ENCODE measurements around the gene PSMD2. TPM values are rescaled to one million over a fixed set of nuclear protein-coding genes. Genes with fewer than 3 reads are reported as not detected.
"Not testable (repeated sequence)": the region's sequence is repeated elsewhere in the genome, so short reads cannot be mapped to it uniquely, and the experiment has no call there.

PSMD2 gene
- total RNA-seq, 2 experiments from 2014 or later: 244 to 257 TPM

DNA sequence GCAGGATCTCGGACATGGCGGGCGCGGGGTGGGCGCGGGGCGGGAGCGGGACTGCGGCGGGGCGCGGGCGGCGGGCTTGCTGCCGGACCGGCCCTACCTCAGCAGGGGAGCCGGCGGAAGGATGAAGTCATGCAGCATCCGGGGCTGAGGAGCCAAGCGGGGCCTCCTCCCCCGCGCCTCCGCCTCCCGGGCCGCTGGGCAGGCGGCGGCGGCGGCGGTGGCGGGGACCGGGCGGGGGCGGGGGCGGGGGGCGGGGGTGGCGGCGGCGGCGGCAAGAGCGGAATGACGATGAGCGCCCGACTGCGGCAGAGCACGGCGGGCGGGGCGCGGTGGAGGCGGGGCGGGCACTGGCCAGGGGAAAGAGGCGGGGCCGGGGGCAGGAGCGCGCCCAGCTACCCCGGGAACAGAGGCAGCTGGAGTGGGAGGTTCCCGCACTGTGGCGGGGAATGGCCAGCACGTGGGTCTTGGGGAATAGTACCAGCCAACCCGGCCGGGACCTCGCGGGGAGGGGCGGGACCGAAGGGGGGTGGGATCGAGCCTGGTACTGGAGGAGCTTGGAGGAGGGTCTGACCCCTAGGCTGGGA lies 37.7 kb upstream of the PSMD2 start, which contains the start of gene CAMK2N2:
TSS of gene CAMK2N2 (minus strand) at position 284 of the 584 bp plus-strand sequence. CDS start at position 16, 268 bp downstream.
- peaks cover 11% of the 10 kb centered on the region for H3K36me3 Mint-ChIP-seq (ENCODE audit: low read depth)
- no peaks in the 10 kb centered on the region for H3K9me3 Mint-ChIP-seq
- CTCF ChIA-PET: interaction anchor here (2.0 kb wide), 1 partner anchor 12 kb away, joined by 5 read pairs; the partner anchor contains the start of gene EEF1AKMT4
- intact Hi-C loops (cut with micrococcal nuclease): loop anchor here (1.0 to 5.0 kb wide), 2 partner anchors 11 to 34 kb away; partner anchors contain the start of gene VWA5B2
- peak; percentile 57 for DNase-seq
- H3K4me1 Mint-ChIP-seq (ENCODE audit: low read depth): peaks cover 18% of the 10 kb centered on the region
- peaks cover 33% of the 10 kb centered on the region for H3K27me3 Mint-ChIP-seq (ENCODE audit: low read depth)
- peak within 1 kb of the TSS; percentile 75 for H3K4me3 Mint-ChIP-seq
- no peak within 1 kb of the TSS for H3K27ac Mint-ChIP-seq

DNA sequence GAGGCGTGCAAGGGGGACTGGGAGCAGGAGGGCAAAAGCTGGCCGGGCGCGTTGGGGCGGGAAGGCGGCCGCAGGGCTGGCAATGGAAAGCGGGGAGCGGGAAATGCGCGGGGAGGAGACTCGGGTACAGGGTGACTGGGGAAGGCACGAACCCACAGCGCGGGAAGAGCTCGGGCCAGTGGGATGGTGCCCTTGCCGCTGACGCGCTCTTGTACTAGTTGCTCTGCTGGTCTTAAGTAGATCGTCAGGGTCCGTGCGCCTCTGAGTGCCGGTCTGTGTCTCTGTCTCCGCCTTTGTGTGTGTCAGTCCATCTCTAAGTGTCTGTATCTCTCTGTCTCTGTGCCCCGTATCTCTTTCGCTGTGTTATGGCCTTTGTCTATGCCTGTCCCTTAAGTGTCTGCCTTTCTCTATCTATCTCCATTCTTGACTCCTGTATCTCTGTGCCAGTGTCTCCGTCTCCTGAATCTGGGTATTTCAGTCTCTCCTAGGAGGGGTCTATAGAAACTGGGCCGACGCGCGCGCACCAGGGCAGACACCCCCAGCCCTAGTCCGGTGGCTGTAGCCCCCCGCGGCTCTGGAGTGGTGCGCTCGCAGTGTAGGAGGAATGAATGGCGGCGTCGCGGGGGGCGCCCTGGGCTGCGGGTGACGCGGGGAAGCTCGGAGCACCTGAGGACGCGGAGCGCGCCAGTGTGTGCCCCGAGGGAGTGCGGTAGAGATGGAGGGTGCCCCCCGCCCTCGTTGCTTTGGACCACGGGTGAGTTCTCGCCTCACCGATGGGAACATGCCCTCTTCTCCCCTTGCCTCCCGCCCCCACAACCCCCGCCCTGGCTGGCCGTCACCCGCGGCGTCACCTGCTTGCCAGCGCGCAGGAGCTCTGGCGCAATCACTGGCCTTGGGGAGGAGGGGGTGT lies 36.9 kb upstream of the PSMD2 start:
- DNase-seq: peak; percentile 50
- peaks cover 18% of the 10 kb centered on the region for H3K4me1 Mint-ChIP-seq (ENCODE audit: low read depth)
- H3K9me3 Mint-ChIP-seq: peaks cover under 1% of the 10 kb centered on the region
- H3K27ac Mint-ChIP-seq: no peak overlapping the region
- CTCF ChIA-PET: no interaction called here
- H3K36me3 Mint-ChIP-seq (ENCODE audit: low read depth): peaks cover 11% of the 10 kb centered on the region
- peaks cover 33% of the 10 kb centered on the region for H3K27me3 Mint-ChIP-seq (ENCODE audit: low read depth)
- H3K4me3 Mint-ChIP-seq: peak overlapping the region; percentile 75
- intact Hi-C loops (cut with micrococcal nuclease): loop anchor here (1.0 to 5.0 kb wide), 2 partner anchors 12 to 35 kb away; partner anchors contain the start of gene VWA5B2

DNA sequence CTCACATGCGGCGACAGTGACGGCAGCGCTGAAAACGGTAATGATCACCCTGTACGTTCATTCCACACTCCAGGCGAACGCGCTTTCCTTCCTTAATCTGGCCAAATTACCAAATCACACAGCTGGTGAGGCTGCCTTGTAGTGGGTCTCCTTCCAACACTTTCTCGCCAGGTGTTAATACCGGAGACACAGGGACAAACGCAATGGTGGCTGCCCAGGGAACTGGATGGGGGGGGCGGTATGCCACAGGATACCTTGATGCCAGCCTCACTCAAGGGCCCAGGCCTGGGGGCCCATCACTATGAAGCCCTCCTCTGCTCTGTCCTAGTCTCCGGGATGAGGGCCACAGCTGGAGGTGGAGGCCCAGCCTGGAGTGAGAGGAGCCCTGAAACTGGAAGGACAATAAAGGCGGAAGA lies 36.3 kb upstream of the PSMD2 start:
- peaks cover 18% of the 10 kb centered on the region for H3K4me1 Mint-ChIP-seq (ENCODE audit: low read depth)
- intact Hi-C loops (cut with micrococcal nuclease): loop anchor here (5.0 kb wide), 1 partner anchor 35 kb away; the partner anchor contains the start of gene VWA5B2
- CTCF ChIA-PET: no interaction called here

DNA sequence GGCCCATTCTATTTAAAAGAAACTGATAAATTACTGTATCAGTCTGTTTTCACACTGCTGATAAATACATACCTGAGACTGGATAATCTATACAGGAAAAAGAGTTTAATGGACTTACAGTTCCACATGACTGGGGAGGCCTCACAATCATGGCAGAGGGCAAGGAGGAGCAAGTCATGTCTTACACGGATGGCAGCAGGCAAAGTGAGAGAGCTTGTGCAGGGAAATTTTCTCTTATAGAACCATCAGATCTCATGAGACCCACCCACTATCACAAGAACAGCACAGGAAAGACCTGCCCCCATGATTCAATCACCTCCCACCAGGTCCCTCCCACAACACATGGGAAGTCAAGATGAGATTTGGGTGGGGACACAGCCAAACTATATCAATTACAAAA lies 31.8 kb upstream of the PSMD2 start:
- H3K4me3 Mint-ChIP-seq; H3K27ac Mint-ChIP-seq; DNase-seq; H3K36me3 Mint-ChIP-seq (ENCODE audit: low read depth); intact Hi-C loops (cut with micrococcal nuclease); H3K9me3 Mint-ChIP-seq; H3K4me1 Mint-ChIP-seq (ENCODE audit: low read depth): not testable (repeated sequence)
- CTCF ChIA-PET: interaction anchor here (3.2 kb wide), 1 partner anchor 40 kb away, joined by 10 read pairs; no protein-coding TSS in a partner anchor
- peaks cover 27% of the 10 kb centered on the region for H3K27me3 Mint-ChIP-seq (ENCODE audit: low read depth)

More for the DNA sequence above, 36.3 kb upstream of the PSMD2 start:
- H3K4me3 Mint-ChIP-seq: peak overlapping the region; percentile 58
- no peak overlapping the region for H3K27ac Mint-ChIP-seq
- peaks cover 8% of the 10 kb centered on the region for H3K36me3 Mint-ChIP-seq (ENCODE audit: low read depth)
- peaks cover 37% of the 10 kb centered on the region for H3K27me3 Mint-ChIP-seq (ENCODE audit: low read depth)
- DNase-seq: no peak
- peaks cover 3% of the 10 kb centered on the region for H3K9me3 Mint-ChIP-seq

DNA sequence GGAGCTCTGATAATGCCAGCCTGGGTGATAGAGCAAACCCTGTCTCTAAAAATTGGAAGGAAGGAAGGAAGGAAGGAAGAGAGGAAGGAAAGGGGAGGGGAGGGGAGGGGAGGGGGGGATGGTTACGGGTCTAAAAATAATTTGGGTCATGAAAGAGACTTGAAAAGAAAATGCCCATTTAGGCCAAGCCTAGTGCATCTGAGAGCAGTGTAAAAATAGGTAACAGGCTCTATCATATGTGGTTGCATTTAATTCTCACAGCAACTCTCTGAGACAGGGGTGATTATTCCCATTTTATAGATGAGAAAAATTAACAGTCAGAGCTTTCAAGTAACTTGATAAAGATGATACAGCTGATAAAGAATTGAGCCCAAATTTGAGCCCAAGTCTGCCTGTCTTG lies 26.8 kb upstream of the PSMD2 start:
- peaks cover 4% of the 10 kb centered on the region for H3K4me1 Mint-ChIP-seq (ENCODE audit: low read depth)

DNA sequence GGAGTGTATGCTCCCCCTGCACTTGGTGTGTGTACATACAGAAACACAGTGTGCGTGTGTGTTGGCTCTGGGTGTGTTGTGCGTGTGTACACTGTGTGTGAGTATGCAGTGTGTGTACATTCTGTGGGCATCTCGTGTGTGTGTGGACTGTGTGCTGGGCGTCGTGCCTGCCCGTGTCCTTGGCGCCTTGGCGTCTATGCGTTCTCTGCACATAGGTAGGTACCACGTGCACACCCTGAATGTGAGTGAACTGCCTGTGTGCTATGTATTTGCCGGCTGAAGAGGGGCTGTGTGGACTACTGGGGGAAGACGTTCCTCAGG lies 23.7 kb upstream of the PSMD2 start:
- H3K27ac Mint-ChIP-seq: no peak overlapping the region
- intact Hi-C loops (cut with micrococcal nuclease): no loop called here
- no peak overlapping the region for H3K4me3 Mint-ChIP-seq
- CTCF ChIA-PET: no interaction called here
- DNase-seq: no peak
- no peaks in the 10 kb centered on the region for H3K9me3 Mint-ChIP-seq
- no peaks in the 10 kb centered on the region for H3K36me3 Mint-ChIP-seq (ENCODE audit: low read depth)
- H3K27me3 Mint-ChIP-seq (ENCODE audit: low read depth): peaks cover 44% of the 10 kb centered on the region
- peaks cover 4% of the 10 kb centered on the region for H3K4me1 Mint-ChIP-seq (ENCODE audit: low read depth)

More for the DNA sequence above, 26.8 kb upstream of the PSMD2 start:
- CTCF ChIA-PET: interaction anchor here (0.6 kb wide), 1 partner anchor 285 kb away, joined by 3 read pairs; no protein-coding TSS in a partner anchor
- H3K4me3 Mint-ChIP-seq: no peak overlapping the region
- DNase-seq: no peak
- no peak overlapping the region for H3K27ac Mint-ChIP-seq
- H3K27me3 Mint-ChIP-seq (ENCODE audit: low read depth): peaks cover 34% of the 10 kb centered on the region
- peaks cover under 1% of the 10 kb centered on the region for H3K9me3 Mint-ChIP-seq
- intact Hi-C loops (cut with micrococcal nuclease): no loop called here
- H3K36me3 Mint-ChIP-seq (ENCODE audit: low read depth): no peaks in the 10 kb centered on the region

DNA sequence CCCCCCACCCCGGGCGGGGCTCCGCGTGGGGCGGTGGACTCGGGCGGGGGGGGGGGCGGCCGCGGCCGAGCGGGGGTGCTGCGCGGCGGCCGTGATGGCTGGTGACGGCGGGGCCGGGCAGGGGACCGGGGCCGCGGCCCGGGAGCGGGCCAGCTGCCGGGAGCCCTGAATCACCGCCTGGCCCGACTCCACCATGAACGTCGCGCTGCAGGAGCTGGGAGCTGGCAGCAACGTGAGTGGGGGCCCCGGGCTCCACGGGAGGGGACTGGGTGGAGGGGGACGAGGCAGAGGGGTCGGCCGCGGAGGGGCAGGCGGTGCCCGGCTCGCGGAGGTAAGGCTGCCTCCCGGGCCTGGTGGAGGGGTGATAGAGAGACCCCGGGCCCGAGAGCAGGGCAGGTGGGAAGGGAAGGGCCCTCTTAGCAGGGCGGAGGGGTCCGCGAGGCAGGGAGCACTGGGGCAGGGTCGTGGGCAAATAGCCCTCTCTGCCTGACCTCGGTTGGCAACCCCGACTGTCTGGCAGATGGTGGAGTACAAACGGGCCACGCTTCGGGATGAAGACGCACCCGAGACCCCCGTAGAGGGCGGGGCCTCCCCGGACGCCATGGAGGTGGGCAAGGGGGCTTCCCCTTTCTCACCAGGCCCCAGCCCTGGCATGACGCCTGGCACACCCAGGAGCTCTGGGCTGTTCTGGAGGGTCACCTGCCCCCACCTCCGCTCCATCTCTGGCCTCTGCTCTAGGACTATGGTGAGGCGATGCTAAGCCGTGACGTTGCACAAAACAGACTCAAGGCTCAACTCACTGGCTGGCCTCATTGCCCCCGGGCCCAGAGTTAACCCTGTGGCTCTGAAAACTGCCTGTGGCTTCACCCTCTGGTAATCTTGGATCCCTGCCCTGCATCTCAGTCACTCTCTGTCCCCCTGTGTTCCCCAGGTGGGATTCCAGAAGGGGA lies 22.8 kb upstream of the PSMD2 start, which contains the start of gene ECE2:
TSS of gene ECE2 (plus strand) at position 62 of the 950 bp plus-strand sequence. CDS start at position 194, 132 bp downstream.
- Mint-ChIP-seq H3K27ac (no peak within 1 kb of the TSS), H3K36me3 (ENCODE audit: low read depth) (no peaks in the 10 kb centered on the region), H3K9me3 (no peaks in the 10 kb centered on the region), H3K27me3 (ENCODE audit: low read depth) (peaks cover 43% of the 10 kb centered on the region), H3K4me1 (ENCODE audit: low read depth) (peaks cover 4% of the 10 kb centered on the region), H3K4me3 (no peak within 1 kb of the TSS)
- intact Hi-C loops (cut with micrococcal nuclease): no loop called here
- CTCF ChIA-PET: no interaction called here
- no peak for DNase-seq

DNA sequence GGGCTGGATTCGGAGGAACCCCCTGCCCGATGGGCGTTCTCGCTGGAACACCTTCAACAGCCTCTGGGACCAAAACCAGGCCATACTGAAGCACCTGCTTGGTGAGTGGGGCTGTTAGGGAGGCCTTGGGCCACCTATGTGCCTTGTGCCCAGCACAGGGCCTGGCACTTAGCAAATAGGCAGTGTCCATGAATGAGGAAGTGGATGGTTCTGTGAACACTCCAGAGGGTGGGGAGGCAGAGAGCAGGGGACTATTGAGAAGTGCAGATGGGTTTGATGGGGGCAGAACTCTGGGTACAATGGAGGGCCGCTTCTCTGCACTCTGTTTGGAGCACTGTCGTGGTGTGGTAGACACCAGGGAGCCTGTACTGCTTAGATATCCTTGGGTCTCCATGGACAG lies 21.7 kb upstream of the PSMD2 start:
- H3K27ac Mint-ChIP-seq: no peak overlapping the region
- peaks cover 36% of the 10 kb centered on the region for H3K27me3 Mint-ChIP-seq (ENCODE audit: low read depth)
- H3K9me3 Mint-ChIP-seq: no peaks in the 10 kb centered on the region
- no peaks in the 10 kb centered on the region for H3K36me3 Mint-ChIP-seq (ENCODE audit: low read depth)
- peaks cover 4% of the 10 kb centered on the region for H3K4me1 Mint-ChIP-seq (ENCODE audit: low read depth)
- H3K4me3 Mint-ChIP-seq: no peak overlapping the region
- intact Hi-C loops (cut with micrococcal nuclease): no loop called here
- DNase-seq: no peak
- CTCF ChIA-PET: no interaction called here

DNA sequence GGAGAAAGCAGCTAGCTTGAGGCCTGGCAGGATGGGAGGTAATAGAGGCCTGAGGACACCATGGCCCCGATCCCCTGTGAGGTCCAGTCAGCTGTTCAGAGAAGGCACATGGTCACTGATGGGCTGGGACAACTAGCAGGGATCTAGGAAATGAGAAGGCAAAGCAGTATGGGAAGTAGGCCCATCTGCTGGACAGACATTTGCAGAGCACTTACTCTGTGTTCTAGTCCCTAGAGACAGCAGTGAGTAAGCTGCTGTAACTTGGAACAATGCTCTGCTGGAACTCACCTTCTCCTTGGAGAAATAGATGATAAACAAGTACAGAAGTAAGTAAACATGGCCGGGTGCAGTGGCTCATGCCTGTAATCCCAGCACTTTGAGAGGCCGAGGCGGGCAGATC lies 16.1 kb upstream of the PSMD2 start:
- DNase-seq: no peak
- H3K27me3 Mint-ChIP-seq (ENCODE audit: low read depth): peaks cover 10% of the 10 kb centered on the region
- H3K9me3 Mint-ChIP-seq: no peaks in the 10 kb centered on the region
- CTCF ChIA-PET: interaction anchor here (0.6 kb wide), 1 partner anchor 36 kb away, joined by 3 read pairs; no protein-coding TSS in a partner anchor
- intact Hi-C loops (cut with micrococcal nuclease): no loop called here
- H3K36me3 Mint-ChIP-seq (ENCODE audit: low read depth): no peaks in the 10 kb centered on the region
- no peak overlapping the region for H3K27ac Mint-ChIP-seq
- no peaks in the 10 kb centered on the region for H3K4me1 Mint-ChIP-seq (ENCODE audit: low read depth)
- H3K4me3 Mint-ChIP-seq: no peak overlapping the region

DNA sequence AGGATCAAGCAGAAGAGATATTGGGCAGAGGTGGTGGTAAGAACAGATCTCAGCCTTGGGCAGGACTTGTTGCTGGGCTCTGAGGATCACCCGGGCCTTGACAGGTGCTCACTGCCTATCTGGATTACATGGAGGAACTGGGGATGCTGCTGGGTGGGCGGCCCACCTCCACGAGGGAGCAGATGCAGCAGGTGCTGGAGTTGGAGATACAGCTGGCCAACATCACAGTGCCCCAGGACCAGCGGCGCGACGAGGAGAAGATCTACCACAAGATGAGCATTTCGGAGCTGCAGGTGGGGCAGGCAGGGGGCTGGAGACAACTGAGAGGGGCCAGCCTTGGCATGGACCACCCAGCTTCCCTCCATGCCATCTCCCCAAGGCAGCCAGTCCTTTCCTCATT lies 15.4 kb upstream of the PSMD2 start:
- intact Hi-C loops (cut with micrococcal nuclease): no loop called here
- no peak for DNase-seq
- CTCF ChIA-PET: interaction anchor here (2.5 to 4.0 kb wide), 2 partner anchors 54 to 56 kb away, joined by 9 to 25 read pairs; partner anchors contain the start of gene VWA5B2
- H3K27ac Mint-ChIP-seq: no peak overlapping the region
- H3K4me1 Mint-ChIP-seq (ENCODE audit: low read depth): no peaks in the 10 kb centered on the region
- no peaks in the 10 kb centered on the region for H3K9me3 Mint-ChIP-seq
- H3K36me3 Mint-ChIP-seq (ENCODE audit: low read depth): no peaks in the 10 kb centered on the region
- H3K4me3 Mint-ChIP-seq: no peak overlapping the region
- H3K27me3 Mint-ChIP-seq (ENCODE audit: low read depth): peaks cover 5% of the 10 kb centered on the region

DNA sequence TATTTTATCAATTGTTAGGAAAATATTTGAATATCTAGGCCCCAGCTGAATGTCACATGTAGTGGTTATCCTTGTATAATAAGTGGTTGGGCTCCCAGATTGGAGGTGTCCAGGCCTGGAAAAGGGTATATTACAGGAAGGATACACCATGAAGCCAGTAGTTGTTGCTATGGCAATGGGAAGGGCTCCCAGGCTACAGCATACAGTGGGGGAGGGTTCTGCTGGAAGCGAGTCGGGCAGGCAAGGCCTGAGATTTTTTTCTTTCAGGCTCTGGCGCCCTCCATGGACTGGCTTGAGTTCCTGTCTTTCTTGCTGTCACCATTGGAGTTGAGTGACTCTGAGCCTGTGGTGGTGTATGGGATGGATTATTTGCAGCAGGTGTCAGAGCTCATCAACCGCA lies 14.3 kb upstream of the PSMD2 start:
- H3K27ac Mint-ChIP-seq: no peak overlapping the region
- H3K4me3 Mint-ChIP-seq: no peak overlapping the region
- no peaks in the 10 kb centered on the region for H3K9me3 Mint-ChIP-seq
- peak; percentile 55 for DNase-seq
- CTCF ChIA-PET: interaction anchor here (2.5 to 4.0 kb wide), 2 partner anchors 55 to 58 kb away, joined by 9 to 25 read pairs; partner anchors contain the start of gene VWA5B2
- intact Hi-C loops (cut with micrococcal nuclease): no loop called here
- no peaks in the 10 kb centered on the region for H3K36me3 Mint-ChIP-seq (ENCODE audit: low read depth)
- peaks cover 4% of the 10 kb centered on the region for H3K27me3 Mint-ChIP-seq (ENCODE audit: low read depth)
- H3K4me1 Mint-ChIP-seq (ENCODE audit: low read depth): no peaks in the 10 kb centered on the region
